Activated effector memory CD4-positive, alpha-beta T cell treated with Interleukin-2 at 50 U/mL for 16 hours (primary cell): ENCODE measurements around the gene NR6A1.

Source experiments
- DNase-seq: peaks from one replicate; pipeline ENCODE4 v3.0.0-alpha.2; 2020

Gene NR6A1

DNA sequence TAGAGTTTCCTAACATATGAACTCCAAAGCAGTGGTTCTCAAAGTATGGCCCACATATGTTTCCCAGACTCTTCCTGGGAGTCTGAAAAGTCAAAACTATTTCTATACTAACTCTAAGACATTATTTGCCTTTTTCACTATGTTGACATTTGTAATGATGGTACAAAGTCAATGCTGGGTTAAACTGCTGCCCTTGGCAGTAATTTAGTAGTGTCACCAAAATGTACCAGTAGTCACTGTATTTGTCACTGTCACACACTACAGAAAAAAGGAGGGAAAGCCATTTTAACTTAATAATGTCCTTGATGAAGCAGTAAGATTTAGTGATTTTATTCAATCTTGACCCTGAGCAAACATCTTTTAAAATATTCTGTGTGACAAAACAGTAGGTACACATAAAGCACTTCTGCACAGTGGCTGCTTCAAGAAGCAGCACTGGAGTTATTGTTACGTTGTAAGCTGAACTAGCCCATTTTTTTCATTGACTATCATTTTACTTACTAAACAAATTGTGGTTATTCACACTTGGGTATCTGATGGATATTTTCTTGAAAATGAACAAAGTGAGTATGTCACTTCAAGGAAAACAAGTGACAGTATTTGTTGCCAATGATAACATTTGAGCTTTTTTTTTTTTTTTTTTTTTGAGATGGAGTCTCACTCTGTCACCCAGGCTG, 90.3 kb downstream of the NR6A1 start:
- no peak for DNase-seq

GRCh38 chr9:124680049-124680448, 91.1 kb downstream of the NR6A1 start:
- no peak for DNase-seq

GRCh38 chr9:124676159-124676551, 95.0 kb downstream of the NR6A1 start:
- no peak for DNase-seq

DNA sequence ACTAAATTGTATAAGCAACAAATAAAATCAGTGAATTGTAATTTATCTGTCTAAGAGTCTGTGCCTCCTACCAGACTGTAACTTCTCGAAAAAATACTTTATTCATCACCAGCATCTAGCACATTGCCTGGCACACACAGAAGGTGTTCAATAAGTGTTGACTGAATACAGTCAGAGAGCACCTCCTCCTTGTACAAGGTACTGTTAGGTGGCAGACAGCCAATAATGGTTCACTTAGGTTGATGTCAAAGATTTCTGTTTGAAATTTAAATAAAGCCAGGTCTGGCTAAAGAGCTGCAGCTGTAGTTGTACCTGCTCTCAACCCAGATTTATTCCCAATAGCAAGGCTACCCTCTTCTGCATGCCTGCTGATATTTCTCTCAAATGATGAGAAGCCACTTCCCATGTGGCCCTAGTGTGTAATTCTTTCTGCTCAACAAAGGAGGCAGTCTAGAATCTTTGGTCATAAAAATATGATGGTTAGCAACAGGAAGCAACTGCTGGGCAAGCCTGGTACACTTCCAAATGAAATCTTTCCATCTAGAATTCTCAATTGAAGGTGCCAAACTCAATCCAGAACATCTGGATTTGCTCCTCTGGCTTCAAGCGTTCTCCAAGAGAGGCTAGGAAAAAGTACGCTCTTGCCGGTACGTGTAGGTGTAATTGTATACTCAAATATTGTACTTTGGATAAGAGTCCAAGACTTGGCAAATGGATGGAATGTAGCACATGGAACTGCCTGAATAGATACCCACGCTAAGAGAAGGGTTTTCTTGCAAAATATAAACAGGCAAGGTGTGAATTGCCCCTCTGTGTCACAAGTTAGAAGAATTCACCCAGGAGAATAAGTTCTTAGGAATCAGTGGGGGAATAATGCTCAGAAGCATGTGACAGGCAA, 95.6 kb downstream of the NR6A1 start:
- DNase-seq = no peak

- no peak for DNase-seq
These were observed 96.5 kb downstream of the NR6A1 start for GRCh38 chr9:124674651-124675050.

- no peak for DNase-seq
These were observed 98.0 kb downstream of the NR6A1 start for GRCh38 chr9:124673063-124673462.

DNA sequence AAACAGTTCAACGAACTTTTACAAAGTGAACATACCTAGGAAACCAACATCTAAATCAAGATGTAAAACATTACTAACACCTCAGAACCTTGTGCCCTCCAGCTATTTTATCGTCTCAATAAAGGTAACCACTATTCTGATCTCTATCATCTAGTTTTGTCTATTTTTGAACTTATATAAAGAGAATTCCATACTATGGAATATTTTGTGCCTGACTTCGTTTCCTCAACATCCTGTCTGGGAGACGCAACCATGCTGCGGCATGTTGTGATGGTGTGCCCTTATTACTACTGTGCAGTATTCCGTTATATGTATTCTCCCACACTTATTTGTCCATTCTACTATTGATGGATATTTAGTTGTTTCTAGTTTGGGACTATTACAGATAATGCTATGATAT, 99.2 kb downstream of the NR6A1 start:
- no peak for DNase-seq

GRCh38 chr9:124666642-124667041, 104.5 kb downstream of the NR6A1 start:
- DNase-seq = no peak

- no peak for DNase-seq
These were observed 105.6 kb downstream of the NR6A1 start for GRCh38 chr9:124665391-124666058.

- no peak for DNase-seq
These were observed 107.0 kb downstream of the NR6A1 start for GRCh38 chr9:124664143-124664542.

- no peak for DNase-seq
These were observed 107.8 kb downstream of the NR6A1 start for GRCh38 chr9:124663046-124663961.

- no peak for DNase-seq
These were observed 108.5 kb downstream of the NR6A1 start for GRCh38 chr9:124662561-124662960.

DNA sequence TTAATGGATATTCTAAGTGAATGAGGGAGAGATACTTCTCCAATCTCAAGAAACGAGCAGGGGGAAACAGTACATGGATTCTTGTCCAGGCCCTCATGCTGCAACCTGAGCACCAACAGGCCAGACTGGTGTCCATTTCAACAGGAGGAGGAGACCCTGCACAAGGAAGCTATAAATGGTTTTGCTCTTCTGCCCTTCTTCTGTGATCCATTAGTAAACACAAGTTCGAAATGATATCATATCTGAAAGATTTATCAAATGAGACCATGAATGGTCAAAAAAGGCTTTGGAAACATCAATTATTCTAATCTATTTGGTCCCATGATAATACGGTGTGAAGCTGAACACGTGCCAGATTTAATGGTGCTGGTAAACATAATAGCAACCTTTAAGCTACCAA, 109.8 kb downstream of the NR6A1 start:
- DNase-seq = no peak

DNA sequence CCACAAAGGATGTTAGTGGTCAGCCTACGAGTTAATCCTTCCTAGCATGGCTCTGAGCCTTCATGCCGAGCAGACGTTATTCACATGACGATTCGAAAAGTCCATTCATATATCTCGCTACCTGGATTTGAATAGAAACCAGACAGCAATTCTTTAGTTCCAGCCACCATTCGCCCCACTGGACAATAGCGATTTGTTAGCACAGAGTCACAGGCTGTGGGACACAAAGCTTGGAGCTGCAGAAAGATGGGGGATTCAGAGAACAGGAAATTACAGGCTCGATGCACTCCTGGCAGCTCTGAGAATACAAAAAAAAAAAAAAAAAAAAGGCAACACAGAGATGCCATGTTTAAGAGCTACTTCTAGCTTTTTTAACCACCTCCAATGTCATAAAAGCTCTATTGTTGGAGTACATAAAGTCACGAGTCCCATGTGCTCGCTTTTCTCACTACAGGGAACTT, 110.7 kb downstream of the NR6A1 start:
- no peak for DNase-seq

GRCh38 chr9:124659099-124659659, 111.9 kb downstream of the NR6A1 start:
- no peak for DNase-seq

GRCh38 chr9:124658165-124659017, 112.7 kb downstream of the NR6A1 start:
- DNase-seq = no peak

DNA sequence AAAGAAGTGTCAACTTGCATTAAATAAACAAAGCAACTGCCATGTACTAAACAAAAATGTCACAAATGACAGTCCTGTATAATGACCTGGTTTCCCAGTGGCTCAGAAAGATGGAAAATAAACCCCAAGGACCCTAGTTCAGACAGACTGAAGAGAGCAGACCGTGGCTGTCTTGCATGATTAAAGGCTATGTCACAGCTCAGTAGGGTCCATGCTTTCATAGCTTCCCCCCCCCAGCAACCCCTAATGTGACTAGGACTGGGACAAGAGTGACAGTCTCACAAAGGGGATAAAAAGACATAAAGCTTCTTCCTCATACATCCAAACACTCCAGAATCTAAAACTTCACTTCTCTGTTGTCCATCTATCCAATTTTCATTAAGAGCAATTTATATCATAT, 113.6 kb downstream of the NR6A1 start:
- DNase-seq = no peak

- no peak for DNase-seq
These were observed 116.7 kb downstream of the NR6A1 start for GRCh38 chr9:124654431-124654830.

- DNase-seq = no peak
These were observed 118.3 kb downstream of the NR6A1 start for GRCh38 chr9:124652615-124653393.

- DNase-seq = no peak
These were observed 118.9 kb downstream of the NR6A1 start for GRCh38 chr9:124652203-124652602.
